PFSK-1 (cell line): ENCODE data around the gene PHOSPHO1.

Experiments used
- POLR2AphosphoS5 ChIP-seq: IDR thresholded peaks from 2 replicates; pipeline ENCODE4 v1.6.1; 2012; ENCODE audit warnings: low read depth, mild to moderate bottlenecking, control low read depth, low read length, moderate library complexity
- SIN3A ChIP-seq: IDR thresholded peaks from 2 replicates; pipeline ENCODE4 v1.6.1; 2012; ENCODE audit warnings: mild to moderate bottlenecking, low read length, moderate library complexity, borderline replicate concordance; ENCODE audit not compliant: insufficient read depth
- TAF1 ChIP-seq: IDR thresholded peaks from 2 replicates; pipeline ENCODE4 v1.6.1; 2012; ENCODE audit warnings: low read length, control low read depth, borderline replicate concordance; ENCODE audit not compliant: insufficient read depth
- TF ChIP-seq, protein P1 (sequence below), 2 experiments: IDR thresholded peaks; 2 replicates each; pipeline versions ENCODE4 v1.6.1 to v1.8.0; 2011 to 2012; ENCODE audit warnings: low read depth in 2 of 2, low read length in 2 of 2, control low read depth in 1 of 2, inconsistent platforms in 1 of 2, mild to moderate bottlenecking in 1 of 2, moderate library complexity in 1 of 2; ENCODE audit not compliant: insufficient read depth in 1 of 2

DNA sequence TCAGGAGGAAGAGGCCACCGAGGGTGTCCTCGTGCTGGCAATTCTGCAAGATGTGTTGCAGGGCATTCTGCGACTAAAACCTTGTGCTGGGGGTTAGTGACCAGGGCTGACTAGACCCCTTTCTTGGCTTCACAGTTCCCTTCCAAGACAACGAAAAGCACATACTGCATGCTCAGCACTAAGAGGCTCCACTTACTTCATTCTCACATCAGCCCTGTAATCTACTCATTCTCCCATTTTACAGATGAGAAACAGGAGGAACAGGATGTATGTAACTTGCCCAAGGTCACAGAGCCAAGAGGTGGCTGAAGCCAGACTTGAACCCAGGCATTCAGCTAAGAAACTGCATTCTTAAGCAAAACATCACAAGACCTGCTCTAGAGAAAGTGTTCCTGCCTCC lies 5.3 kb upstream of the PHOSPHO1 start:
- TF ChIP-seq POLR2AphosphoS5 (no peak), TAF1 (no peak), SIN3A (no peak)
- TF ChIP-seq, protein P1, sequence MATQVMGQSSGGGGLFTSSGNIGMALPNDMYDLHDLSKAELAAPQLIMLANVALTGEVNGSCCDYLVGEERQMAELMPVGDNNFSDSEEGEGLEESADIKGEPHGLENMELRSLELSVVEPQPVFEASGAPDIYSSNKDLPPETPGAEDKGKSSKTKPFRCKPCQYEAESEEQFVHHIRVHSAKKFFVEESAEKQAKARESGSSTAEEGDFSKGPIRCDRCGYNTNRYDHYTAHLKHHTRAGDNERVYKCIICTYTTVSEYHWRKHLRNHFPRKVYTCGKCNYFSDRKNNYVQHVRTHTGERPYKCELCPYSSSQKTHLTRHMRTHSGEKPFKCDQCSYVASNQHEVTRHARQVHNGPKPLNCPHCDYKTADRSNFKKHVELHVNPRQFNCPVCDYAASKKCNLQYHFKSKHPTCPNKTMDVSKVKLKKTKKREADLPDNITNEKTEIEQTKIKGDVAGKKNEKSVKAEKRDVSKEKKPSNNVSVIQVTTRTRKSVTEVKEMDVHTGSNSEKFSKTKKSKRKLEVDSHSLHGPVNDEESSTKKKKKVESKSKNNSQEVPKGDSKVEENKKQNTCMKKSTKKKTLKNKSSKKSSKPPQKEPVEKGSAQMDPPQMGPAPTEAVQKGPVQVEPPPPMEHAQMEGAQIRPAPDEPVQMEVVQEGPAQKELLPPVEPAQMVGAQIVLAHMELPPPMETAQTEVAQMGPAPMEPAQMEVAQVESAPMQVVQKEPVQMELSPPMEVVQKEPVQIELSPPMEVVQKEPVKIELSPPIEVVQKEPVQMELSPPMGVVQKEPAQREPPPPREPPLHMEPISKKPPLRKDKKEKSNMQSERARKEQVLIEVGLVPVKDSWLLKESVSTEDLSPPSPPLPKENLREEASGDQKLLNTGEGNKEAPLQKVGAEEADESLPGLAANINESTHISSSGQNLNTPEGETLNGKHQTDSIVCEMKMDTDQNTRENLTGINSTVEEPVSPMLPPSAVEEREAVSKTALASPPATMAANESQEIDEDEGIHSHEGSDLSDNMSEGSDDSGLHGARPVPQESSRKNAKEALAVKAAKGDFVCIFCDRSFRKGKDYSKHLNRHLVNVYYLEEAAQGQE (IDR thresholded peaks at IDR 0.05; ENCODE audit: insufficient read depth in 1 of 2, low read depth in 2 of 2, low read length in 2 of 2), result no peak
